Tibial nerve (tissue), 4 donors: Measurements from ENCODE around the gene MAP2. TPM values are rescaled to one million over a fixed set of nuclear protein-coding genes. Genes with fewer than 3 reads are reported as not detected.

Experiments
- DNase-seq, 2 donors: peaks; one replicate each; pipeline ENCODE4 v3.0.0-alpha.2; 2019; ENCODE audit warnings: low spot score in 2 of 2
- H3K27ac ChIP-seq, 4 donors: fragments of 200-600 bp; sonication (generic) in 3 of 4; one replicate each; pipeline ENCODE4 v1.5.1; 2017 to 2019; ENCODE audit warnings: mild to moderate bottlenecking in 1 of 4
- H3K27me3 ChIP-seq, 2 donors: fragments of 200-600 bp; sonication (generic) in 1 of 2; one replicate each; pipeline versions ENCODE4 v1.5.1 to v1.6.0; 2017 to 2019
- H3K36me3 ChIP-seq, 3 donors: fragments of 200-600 bp; sonication (generic); one replicate each; pipeline ENCODE4 v1.5.1; 2018 to 2019
- H3K4me1 ChIP-seq, 4 donors: fragments of 200-600 bp; sonication (generic) in 3 of 4; one replicate each; pipeline ENCODE4 v1.5.1; 2017 to 2019
- H3K4me3 ChIP-seq, 4 donors: fragments of 200-600 bp; sonication (generic) in 3 of 4; one replicate each; pipeline ENCODE4 v1.5.1; 2017 to 2019; ENCODE audit warnings: mild to moderate bottlenecking in 1 of 4, moderate library complexity in 1 of 4
- H3K9me3 ChIP-seq, 4 donors: fragments of 200-600 bp; sonication (generic) in 3 of 4; one replicate each; pipeline ENCODE4 v1.5.1; 2017 to 2019
- EP300 ChIP-seq, 2 donors: sonication (generic); formaldehyde crosslinking; IDR thresholded peaks; one replicate each; pipeline ENCODE4 v1.6.1; 2017; ENCODE audit warnings: antibody characterized with exemption in 2 of 2, mild to moderate bottlenecking in 1 of 2
- POLR2A ChIP-seq, 2 donors: fragments of 450-650 bp; IDR thresholded peaks; one replicate each; pipeline ENCODE4 v1.6.1; 2017; ENCODE audit warnings: antibody characterized with exemption in 2 of 2, mild to moderate bottlenecking in 2 of 2, moderate library complexity in 2 of 2
- WGBS, 2 donors: methylation state at CpG; one replicate each; pipeline ENCODE4 v1.1.5; 2018; 5-methylcytosine and 5-hydroxymethylcytosine counted together
- total RNA-seq, 4 donors: library from RNA; depleted of rRNA; stranded (reverse); fragments of >200 nt; gene quantifications; one replicate each; pipeline ENCODE4 v1.1.0, GENCODE V29; 2016
- TF ChIP-seq, protein P1 (sequence below), 5 experiments: fragments of 200-600 bp in 3 of 5; fragments of 450-650 bp in 2 of 5; sonication (generic) in 3 of 5; IDR thresholded peaks; one replicate each; pipeline ENCODE4 v1.5.1; 2016 to 2019; ENCODE audit warnings: antibody characterized with exemption in 5 of 5, mild to moderate bottlenecking in 3 of 5, moderate library complexity in 2 of 5

MAP2 gene
- total RNA-seq, 4 donors from 2014 or later: 14.7 to 31.7 (median 21.3) TPM

DNA sequence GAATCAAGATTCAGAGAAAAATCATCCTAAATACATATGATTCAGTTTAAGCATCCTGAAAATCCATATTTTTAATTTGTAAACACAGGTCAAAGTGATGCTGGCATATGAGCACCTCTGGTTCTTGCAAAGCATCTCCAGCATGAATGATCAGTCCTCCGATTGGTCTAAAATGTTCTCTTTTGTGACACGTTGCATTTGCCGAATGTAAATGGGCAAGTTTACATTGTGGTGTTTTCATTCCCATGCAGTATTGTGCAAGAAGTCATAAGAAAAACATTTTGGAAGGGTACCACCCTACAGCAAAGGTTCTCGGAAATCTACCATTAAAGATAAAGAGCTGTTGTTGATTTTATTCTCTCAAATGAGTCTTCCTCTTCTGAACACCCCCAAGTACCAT lies 239.8 kb downstream of the MAP2 start:
- Histone ChIP-seq H3K27ac (no peak overlapping the region), H3K4me3 (no peak overlapping the region), H3K27me3 (no peaks in the 10 kb centered on the region), H3K9me3 (no peaks in the 10 kb centered on the region), H3K4me1 (no peaks in the 10 kb centered on the region), H3K36me3 (no peaks in the 10 kb centered on the region)
- no peak for DNase-seq
- WGBS, 2 donors: 86 to 89% methylated on average over 4 of the region's 4 CpGs
- TF ChIP-seq, protein P1, sequence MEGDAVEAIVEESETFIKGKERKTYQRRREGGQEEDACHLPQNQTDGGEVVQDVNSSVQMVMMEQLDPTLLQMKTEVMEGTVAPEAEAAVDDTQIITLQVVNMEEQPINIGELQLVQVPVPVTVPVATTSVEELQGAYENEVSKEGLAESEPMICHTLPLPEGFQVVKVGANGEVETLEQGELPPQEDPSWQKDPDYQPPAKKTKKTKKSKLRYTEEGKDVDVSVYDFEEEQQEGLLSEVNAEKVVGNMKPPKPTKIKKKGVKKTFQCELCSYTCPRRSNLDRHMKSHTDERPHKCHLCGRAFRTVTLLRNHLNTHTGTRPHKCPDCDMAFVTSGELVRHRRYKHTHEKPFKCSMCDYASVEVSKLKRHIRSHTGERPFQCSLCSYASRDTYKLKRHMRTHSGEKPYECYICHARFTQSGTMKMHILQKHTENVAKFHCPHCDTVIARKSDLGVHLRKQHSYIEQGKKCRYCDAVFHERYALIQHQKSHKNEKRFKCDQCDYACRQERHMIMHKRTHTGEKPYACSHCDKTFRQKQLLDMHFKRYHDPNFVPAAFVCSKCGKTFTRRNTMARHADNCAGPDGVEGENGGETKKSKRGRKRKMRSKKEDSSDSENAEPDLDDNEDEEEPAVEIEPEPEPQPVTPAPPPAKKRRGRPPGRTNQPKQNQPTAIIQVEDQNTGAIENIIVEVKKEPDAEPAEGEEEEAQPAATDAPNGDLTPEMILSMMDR (IDR thresholded peaks at IDR 0.05): no peak

DNA sequence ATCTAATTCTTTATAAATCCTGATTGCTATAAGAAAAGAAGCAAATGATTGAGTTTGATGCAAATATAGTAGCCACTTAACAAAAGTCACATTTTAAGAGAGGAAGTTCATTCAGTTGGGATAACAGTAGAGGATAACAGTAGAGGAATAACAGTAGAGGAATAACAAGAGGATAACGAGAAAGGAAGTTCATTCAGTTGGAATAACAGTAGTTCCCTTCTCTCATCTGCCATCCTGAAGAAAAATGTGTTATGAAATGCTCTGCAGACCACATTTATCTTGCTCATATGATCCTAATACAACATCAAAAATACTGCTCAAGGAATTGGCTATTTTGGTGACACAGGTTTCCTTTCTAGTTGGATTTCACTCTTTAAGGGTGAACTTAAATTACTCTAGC lies 242.4 kb downstream of the MAP2 start:
- TF ChIP-seq EP300 (IDR thresholded peaks at IDR 0.05) (no peak), POLR2A (IDR thresholded peaks at IDR 0.05) (no peak)
- TF ChIP-seq, protein P1 (IDR thresholded peaks at IDR 0.05): no peak
- 45 to 47% methylated on average over 1 of the region's 1 CpG for WGBS, 2 donors
- no peak for DNase-seq
- Histone ChIP-seq H3K9me3 (no peaks in the 10 kb centered on the region), H3K4me3 (no peak overlapping the region), H3K4me1 (no peaks in the 10 kb centered on the region), H3K36me3 (no peaks in the 10 kb centered on the region), H3K27ac (no peak overlapping the region), H3K27me3 (no peaks in the 10 kb centered on the region)

DNA sequence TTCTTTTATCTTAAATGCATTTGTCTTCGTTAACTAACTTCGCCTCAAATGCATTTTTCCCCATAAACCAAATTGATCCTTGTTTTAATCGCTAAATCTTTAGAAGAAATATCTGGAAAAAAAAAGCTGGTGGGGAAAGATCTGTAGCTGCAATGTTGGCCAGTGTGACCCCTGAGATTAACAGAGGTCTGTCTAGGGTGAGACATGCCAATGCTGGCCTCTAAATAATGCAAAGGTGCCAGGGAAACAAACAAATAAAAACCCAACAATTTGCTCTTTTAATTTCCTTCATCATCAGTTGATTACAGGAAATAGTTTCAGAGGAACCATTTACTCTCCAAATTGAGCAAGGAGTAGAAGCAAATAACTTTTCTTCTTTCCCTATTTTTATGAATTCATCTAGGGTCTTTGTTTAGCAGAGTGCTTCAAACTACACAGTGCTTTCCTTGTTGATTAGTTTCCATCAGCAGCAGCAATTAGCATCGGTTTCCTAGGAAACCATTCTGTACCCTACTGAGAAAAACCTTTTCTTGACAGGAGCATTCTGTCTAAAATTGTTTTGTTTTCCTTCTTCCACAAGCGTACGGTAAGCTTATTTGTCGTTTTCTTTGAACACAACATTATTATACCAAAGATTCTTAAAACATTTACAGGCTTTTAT lies 247.3 kb downstream of the MAP2 start:
- Histone ChIP-seq H3K36me3 (no peaks in the 10 kb centered on the region), H3K4me3 (no peak overlapping the region), H3K4me1 (no peaks in the 10 kb centered on the region), H3K27ac (no peak overlapping the region), H3K27me3 (no peaks in the 10 kb centered on the region), H3K9me3 (no peaks in the 10 kb centered on the region)
- DNase-seq: no peak
- WGBS, 2 donors: 67 to 68% methylated on average over 7 of the region's 7 CpGs
- no peak for TF ChIP-seq EP300 (IDR thresholded peaks at IDR 0.05)
- no peak for TF ChIP-seq POLR2A (IDR thresholded peaks at IDR 0.05)
- TF ChIP-seq, protein P1 (IDR thresholded peaks at IDR 0.05): no peak

DNA sequence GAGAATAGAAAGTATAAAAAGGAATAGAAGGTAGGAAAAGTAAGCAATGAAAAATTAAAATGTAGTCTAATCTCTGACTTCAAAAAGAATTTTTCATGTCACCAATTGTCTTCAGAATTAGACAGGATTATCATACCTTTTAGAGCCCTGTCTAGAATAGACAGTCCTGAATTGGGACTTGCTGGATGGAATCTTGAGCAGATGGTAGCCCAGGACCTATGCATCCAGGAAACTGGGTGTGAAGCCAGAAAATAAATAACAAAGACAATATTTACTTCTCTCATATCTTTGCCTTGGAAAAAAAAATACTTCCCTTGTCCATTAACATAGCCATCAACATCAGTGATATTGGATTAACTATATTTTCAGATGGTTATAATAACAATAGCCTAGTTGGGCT lies 250.0 kb downstream of the MAP2 start:
- H3K27me3 ChIP-seq: no peaks in the 10 kb centered on the region
- no peak for DNase-seq
- H3K9me3 ChIP-seq: no peaks in the 10 kb centered on the region
- TF ChIP-seq POLR2A (IDR thresholded peaks at IDR 0.05): no peak
- TF ChIP-seq, protein P1 (IDR thresholded peaks at IDR 0.05): no peak
- TF ChIP-seq EP300 (IDR thresholded peaks at IDR 0.05): no peak
- no peaks in the 10 kb centered on the region for H3K4me1 ChIP-seq
- H3K27ac ChIP-seq: no peak overlapping the region
- H3K36me3 ChIP-seq: no peaks in the 10 kb centered on the region
- H3K4me3 ChIP-seq: no peak overlapping the region

DNA sequence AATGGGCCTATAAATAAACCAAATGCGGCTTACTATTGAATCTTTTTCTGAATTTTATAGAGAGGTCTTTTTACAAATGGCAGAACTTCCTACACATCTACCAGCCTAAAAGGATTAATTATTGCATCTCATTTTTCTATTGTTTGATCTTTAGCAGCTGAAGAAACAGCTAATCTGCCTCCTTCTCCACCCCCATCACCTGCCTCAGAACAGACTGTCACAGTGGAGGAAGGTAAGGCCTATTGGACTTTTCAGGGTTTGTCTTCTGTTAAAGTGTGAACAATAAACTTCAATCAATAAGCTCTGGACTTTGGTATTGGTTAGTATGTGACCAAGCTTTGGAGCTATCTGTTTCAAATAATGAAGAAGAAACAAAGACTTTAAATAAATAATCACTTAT lies 256.7 kb downstream of the MAP2 start:
- Histone ChIP-seq H3K27ac (no peak overlapping the region), H3K4me1 (no peaks in the 10 kb centered on the region), H3K36me3 (no peaks in the 10 kb centered on the region), H3K9me3 (no peaks in the 10 kb centered on the region), H3K27me3 (no peaks in the 10 kb centered on the region), H3K4me3 (no peak overlapping the region)
- DNase-seq: no peak
- 98 to 100% methylated on average over 1 of the region's 1 CpG for WGBS, 2 donors
- TF ChIP-seq, protein P1 (IDR thresholded peaks at IDR 0.05): no peak
- TF ChIP-seq EP300 (IDR thresholded peaks at IDR 0.05) (no peak), POLR2A (IDR thresholded peaks at IDR 0.05) (no peak)
